H7 (cell line): ENCODE measurements around the gene CYSRT1. TPM values are rescaled to one million over a fixed set of nuclear protein-coding genes. Genes with fewer than 3 reads are reported as not detected.

Source experiments
- DNase-seq: peaks from one replicate; pipeline ENCODE4 v3.0.0; 2012
- H3K27me3 ChIP-seq: 2 replicates; pipeline ENCODE4 v1.6.0; 2011; ENCODE audit warnings: mild to moderate bottlenecking, low read length; ENCODE audit not compliant: control insufficient read depth, insufficient read depth
- H3K36me3 ChIP-seq: replicated peaks from 2 replicates; pipeline ENCODE4 v1.5.1; 2011; ENCODE audit warnings: low read length; ENCODE audit not compliant: control insufficient read depth, insufficient read depth
- H3K4me3 ChIP-seq: 2 replicates; pipeline ENCODE4 v1.5.1; 2011; ENCODE audit warnings: low read depth, mild to moderate bottlenecking, control low read depth, low read length, moderate library complexity; ENCODE audit not compliant: insufficient read depth
- total RNA-seq: library from RNA; depleted of rRNA; stranded (reverse); fragments of >200 nt; shearing (Covaris generic); gene quantifications from 2 replicates; pipeline ENCODE4 v1.2.3, GENCODE V29; 2014

The CYSRT1 gene
- total RNA-seq, 1 experiment from 2014 or later: 0.83 TPM

GRCh38 chr9:137213160-137214060, 11.6 kb upstream of the CYSRT1 start:
- no peak overlapping the region for H3K4me3 ChIP-seq
- peaks cover 5% of the 10 kb centered on the region for H3K36me3 ChIP-seq
- H3K27me3 ChIP-seq: no peaks in the 10 kb centered on the region
- peak; percentile 83 for DNase-seq

DNA sequence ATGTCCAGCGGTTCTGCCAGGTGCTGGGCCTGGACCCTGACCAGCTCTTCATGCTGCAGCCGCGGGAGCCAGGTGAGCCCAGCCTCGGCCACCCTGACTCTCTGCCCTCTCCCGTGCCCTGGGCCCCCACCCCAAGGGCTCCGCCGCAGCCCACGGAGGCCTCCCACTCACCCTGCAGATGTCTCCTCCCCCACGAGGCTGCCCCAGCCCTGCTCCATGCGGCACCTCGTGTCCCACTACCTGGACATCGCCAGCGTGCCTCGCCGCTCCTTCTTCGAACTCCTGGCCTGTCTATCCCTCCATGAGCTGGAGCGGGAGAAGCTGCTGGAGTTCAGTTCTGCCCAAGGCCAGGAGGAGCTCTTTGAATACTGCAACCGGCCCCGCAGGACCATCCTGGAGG, 10.4 kb upstream of the CYSRT1 start:
- H3K4me3 ChIP-seq: no peak overlapping the region
- H3K36me3 ChIP-seq: peaks cover 3% of the 10 kb centered on the region
- DNase-seq: no peak
- no peaks in the 10 kb centered on the region for H3K27me3 ChIP-seq

GRCh38 chr9:137215196-137215986, 9.6 kb upstream of the CYSRT1 start:
- H3K36me3 ChIP-seq: peaks cover 3% of the 10 kb centered on the region
- DNase-seq: no peak
- H3K27me3 ChIP-seq: no peaks in the 10 kb centered on the region
- no peak overlapping the region for H3K4me3 ChIP-seq

- H3K4me3 ChIP-seq: no peak overlapping the region
- no peaks in the 10 kb centered on the region; the same call in 1 of the 2 replicates for H3K27me3 ChIP-seq
- DNase-seq: no peak
- peaks cover 3% of the 10 kb centered on the region for H3K36me3 ChIP-seq
Measured at GRCh38 chr9:137216188-137216965, 8.6 kb upstream of the CYSRT1 start.

DNA sequence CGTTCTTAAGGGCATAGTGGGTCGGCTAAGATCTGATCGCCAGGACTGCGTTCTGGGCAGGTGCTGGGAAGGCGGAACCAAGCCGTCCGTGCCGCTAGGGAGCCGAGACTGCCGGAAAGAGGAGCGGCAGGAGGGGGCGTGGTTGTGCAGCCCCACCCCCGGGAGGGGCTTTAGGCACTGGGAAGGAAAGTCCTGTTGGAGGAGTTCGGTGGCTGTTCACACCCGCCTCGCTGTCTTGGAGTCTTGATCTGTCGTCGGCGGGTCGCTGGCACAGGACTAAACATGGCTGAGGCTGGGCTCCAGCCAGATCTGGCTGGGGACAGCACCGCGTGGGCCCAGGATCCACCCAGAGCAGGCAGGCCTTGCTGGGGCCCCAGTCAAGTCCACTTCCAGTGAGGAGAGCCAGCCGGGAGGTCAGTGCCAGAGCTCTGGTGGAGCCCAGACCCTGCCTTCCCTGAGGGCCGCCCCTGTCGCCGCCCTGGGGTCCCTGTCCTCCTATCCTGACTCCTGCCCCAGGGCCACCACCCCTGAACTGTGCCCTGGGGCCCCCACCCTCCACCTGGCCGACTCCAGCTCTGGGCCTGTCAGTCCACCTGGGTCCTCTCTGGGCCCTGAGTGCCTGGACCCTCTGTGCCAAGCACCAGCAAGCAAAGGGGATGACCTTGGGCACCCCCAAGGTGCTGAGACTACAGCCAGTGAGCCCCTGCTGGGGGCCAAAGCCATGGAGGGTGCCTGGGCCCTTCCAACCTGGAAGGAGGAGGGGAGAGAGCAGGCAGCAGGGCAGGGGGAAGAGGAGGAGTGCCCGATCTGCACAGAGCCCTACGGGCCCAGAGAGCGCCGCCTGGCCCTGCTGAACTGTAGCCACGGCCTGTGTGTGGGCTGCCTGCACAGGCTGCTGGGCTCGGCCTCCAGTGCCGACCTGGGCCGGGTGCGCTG, 7.4 kb upstream of the CYSRT1 start:
- Histone ChIP-seq H3K36me3 (peaks cover 3% of the 10 kb centered on the region), H3K27me3 (peaks cover 6% of the 10 kb centered on the region), H3K4me3 (no peak overlapping the region)
- DNase-seq: peak; percentile 97

DNA sequence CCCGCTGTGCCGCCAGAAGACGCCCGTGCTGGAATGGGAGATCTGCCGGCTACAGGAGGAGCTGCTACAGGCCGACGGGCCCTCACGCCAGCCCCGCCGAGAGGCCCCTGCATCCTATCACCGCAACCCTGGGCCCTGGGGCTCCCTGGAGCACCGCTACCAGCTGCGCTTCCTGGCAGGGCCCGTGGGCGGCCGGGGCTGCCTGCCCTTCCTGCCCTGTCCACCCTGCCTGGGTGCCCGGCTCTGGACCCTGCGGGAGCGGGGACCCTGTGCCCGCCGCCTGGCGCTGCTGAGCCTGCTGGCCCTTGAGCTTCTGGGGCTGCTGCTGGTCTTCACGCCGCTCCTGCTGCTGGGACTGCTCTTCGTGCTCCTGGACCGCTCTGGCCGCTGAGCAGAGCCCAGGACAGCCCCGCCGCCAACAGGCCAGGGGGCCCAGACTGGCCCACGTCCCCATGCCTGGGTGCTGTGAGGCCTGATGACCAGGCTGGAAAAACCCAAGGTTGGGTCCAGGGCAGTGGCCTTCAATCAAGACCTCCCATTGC, 6.7 kb upstream of the CYSRT1 start:
- H3K27me3 ChIP-seq: peaks cover 10% of the 10 kb centered on the region
- H3K36me3 ChIP-seq: peaks cover 3% of the 10 kb centered on the region
- no peak for DNase-seq
- no peak overlapping the region for H3K4me3 ChIP-seq

DNA sequence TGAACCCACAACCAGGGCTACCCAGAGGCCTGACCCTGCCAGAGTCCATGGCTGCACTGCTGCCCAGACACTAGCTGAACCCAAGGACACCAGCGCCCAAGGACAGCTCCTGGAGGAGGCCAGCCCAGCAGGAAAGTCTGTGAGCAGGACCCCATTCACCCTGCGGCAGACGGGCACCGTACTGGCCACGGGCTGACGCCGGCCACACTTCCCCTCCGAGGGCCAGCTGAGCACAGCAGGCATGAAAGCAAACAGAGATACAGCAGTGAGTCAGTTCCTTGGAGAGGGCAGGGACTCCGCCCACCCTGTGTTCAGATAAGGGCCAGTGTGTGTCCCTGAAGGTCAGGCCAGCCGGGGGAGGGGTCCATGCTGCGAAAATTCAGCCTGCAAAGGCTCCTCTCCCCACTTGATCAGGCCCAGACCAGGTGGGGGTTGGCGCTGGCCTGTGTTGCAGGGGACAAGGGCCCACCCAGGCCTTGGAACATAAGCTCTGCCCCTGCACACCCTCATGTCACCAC, 6.2 kb upstream of the CYSRT1 start:
- H3K4me3 ChIP-seq: no peak overlapping the region
- no peak for DNase-seq
- peaks cover 3% of the 10 kb centered on the region for H3K36me3 ChIP-seq
- H3K27me3 ChIP-seq: peaks cover 10% of the 10 kb centered on the region

GRCh38 chr9:137219757-137220316, 5.1 kb upstream of the CYSRT1 start:
- DNase-seq: no peak
- peaks cover 2% of the 10 kb centered on the region for H3K36me3 ChIP-seq
- peaks cover 10% of the 10 kb centered on the region for H3K27me3 ChIP-seq

GRCh38 chr9:137220317-137221094, 4.5 kb upstream of the CYSRT1 start:
- DNase-seq: peak; percentile 74
- Histone ChIP-seq H3K4me3 (no peak overlapping the region), H3K27me3 (peaks cover 10% of the 10 kb centered on the region)

More at GRCh38 chr9:137219757-137220316, 5.1 kb upstream of the CYSRT1 start:
- no peak overlapping the region for H3K4me3 ChIP-seq

GRCh38 chr9:137221095-137221505, 3.9 kb upstream of the CYSRT1 start:
- peak overlapping the region; percentile 51 for H3K4me3 ChIP-seq
- H3K27me3 ChIP-seq: peaks cover 10% of the 10 kb centered on the region
- DNase-seq: no peak
- no peaks in the 10 kb centered on the region; the same call in 1 of the 2 replicates for H3K36me3 ChIP-seq

More at GRCh38 chr9:137220317-137221094, 4.5 kb upstream of the CYSRT1 start:
- H3K36me3 ChIP-seq: no peaks in the 10 kb centered on the region; the same call in 1 of the 2 replicates

GRCh38 chr9:137221506-137222111, 3.4 kb upstream of the CYSRT1 start:
- Histone ChIP-seq H3K36me3 (no peaks in the 10 kb centered on the region), H3K4me3 (peak overlapping the region; percentile 51)
- DNase-seq: peak; percentile 94

More at GRCh38 chr9:137221506-137222111, 3.4 kb upstream of the CYSRT1 start:
- peaks cover 10% of the 10 kb centered on the region for H3K27me3 ChIP-seq
